GM10266 (cell line): Measurements from ENCODE around the gene ERCC5.

Experiments
- DNase-seq: peaks from one replicate; pipeline ENCODE4 v3.0.0; 2012; ENCODE audit errors: extremely low spot score
- TF ChIP-seq, protein P1 (sequence below): IDR thresholded peaks from 2 replicates; pipeline ENCODE4 v1.5.1; 2012; ENCODE audit warnings: mild to moderate bottlenecking, low read depth; ENCODE audit not compliant: control insufficient read depth, insufficient read depth; ENCODE audit errors: missing control alignments

ERCC5 gene

GRCh38 chr13:102902789-102903347 is 57.0 kb downstream of the ERCC5 start:
- TF ChIP-seq, protein P1, sequence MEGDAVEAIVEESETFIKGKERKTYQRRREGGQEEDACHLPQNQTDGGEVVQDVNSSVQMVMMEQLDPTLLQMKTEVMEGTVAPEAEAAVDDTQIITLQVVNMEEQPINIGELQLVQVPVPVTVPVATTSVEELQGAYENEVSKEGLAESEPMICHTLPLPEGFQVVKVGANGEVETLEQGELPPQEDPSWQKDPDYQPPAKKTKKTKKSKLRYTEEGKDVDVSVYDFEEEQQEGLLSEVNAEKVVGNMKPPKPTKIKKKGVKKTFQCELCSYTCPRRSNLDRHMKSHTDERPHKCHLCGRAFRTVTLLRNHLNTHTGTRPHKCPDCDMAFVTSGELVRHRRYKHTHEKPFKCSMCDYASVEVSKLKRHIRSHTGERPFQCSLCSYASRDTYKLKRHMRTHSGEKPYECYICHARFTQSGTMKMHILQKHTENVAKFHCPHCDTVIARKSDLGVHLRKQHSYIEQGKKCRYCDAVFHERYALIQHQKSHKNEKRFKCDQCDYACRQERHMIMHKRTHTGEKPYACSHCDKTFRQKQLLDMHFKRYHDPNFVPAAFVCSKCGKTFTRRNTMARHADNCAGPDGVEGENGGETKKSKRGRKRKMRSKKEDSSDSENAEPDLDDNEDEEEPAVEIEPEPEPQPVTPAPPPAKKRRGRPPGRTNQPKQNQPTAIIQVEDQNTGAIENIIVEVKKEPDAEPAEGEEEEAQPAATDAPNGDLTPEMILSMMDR, result no peak
- DNase-seq, result no peak

DNA sequence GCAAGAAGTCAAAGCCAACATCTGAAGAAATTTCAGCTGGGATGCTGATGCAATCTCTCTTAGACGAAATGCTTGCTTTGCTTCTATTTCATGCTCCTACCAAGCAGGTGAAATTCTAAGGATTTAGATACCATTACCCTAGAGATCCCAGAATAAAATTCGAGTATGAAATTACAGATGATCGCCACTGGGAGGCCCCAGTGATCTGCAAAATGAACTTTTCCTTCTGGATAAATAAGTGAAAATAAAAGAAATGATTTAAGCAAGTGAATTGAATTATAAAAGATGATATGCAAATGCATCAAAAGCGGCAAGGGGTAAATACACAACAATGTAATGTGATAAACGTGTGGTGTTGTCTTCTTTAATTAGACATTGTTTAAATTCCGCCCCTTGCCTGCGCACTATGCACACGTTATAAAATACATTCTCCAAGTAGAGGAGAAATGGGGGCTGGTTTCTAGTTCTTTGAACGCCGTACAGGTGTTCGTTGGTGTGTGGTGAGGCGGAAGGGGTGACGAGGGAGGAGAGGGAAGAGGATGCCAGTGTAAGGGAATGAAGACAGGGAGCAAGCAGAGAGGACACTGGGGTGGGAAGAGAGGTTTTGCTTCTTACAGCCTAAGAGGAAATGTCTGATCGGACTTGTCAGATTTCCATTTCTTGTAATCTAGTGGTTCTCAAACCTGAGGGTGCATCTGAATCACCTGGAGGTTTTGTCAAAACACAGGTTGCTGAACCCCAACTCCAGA is 58.0 kb downstream of the ERCC5 start:
- TF ChIP-seq, protein P1, result peak; percentile 46
- peak; percentile 14 for DNase-seq

- DNase-seq, result no peak
Measured at GRCh38 chr13:102904408-102904862, 58.6 kb downstream of the ERCC5 start.

GRCh38 chr13:102905905-102906771 is 60.3 kb downstream of the ERCC5 start:
- DNase-seq, result no peak

More at GRCh38 chr13:102904408-102904862, 58.6 kb downstream of the ERCC5 start:
- TF ChIP-seq, protein P1, result no peak

DNA sequence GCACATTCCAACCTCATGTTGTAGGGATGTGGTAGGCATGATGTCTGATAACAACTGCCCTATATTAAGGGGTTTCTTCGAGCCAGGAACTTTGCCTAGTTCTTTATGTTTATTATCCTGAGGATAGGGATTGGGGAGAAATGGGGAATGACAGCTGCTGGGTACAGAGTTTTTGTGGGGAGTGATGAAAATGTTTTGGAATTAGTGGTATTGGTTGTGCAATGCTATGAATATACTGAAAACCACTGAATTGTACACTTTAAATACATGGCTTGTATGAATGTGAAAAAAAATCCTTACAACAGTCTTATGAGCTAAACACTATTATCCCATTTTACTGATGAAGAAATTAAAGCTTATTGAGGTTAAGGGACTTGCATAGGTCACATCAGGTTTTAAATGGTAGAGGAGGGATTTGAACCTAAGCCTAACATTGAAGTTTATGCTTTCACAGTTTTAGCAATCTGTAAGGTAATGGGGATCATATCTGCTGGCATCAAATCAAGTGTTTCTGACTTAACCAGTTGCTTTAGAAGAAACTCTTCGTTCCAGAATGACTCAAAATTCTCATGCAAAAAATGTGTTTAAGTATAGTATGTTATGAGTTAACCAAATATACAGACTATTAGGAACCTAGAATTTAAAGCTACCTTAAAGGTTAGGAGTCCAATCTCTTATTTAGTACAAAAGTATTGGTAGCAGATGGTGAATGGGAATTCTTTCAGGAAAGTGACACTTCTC is 61.4 kb downstream of the ERCC5 start:
- DNase-seq, result no peak
- TF ChIP-seq, protein P1, result no peak

More at GRCh38 chr13:102905905-102906771, 60.3 kb downstream of the ERCC5 start:
- TF ChIP-seq, protein P1, result no peak

DNA sequence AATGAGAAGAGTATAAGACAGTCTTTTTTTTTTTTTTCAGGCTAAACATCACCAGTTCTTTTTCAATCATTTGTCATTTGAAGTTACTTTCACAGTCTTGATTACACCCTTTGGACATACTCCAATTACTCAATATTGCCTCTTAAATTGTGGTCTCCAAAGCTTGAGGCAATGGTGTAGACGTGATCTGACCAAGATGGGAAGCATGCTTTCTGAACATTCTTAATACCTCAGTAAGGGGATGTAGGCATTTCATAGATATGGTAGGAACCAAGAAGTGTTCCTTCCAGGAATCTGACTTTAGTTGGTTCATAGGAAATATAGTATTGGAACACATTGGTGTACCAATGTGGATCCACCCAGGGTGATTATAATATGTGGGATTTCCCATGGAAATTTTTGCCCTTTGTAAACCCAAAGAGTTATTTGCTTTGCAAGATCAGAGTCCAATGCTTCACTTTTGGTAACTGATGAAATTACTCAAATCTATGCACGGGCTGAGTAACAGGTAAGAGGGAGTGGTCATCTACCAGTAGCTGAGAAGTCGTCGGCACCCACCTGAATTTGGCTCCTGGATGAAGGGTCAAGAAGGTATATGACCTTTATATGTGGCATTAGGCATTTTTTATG is 62.2 kb downstream of the ERCC5 start:
- DNase-seq, result no peak
- TF ChIP-seq, protein P1, result no peak
